Measurements from ENCODE around the gene CACFD1.

DNA sequence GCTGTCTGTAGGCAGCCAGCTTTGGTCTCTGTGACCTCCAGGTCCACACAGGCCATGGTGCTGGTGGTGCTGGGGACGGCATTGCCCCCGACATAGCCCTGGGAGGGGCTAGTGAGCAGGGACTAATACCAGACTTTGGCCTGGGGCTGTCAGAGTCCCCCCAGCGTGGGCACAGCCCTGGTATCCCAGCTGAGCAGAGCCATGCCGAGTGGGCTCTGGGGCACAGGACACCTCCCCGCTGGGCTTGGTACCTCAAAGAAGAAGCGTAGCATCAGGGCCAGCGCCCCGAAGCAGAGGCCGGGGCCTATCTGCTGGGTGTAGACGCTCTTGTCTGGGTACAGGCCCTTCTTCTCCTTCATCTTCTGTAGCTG is 55.4 kb downstream of the CACFD1 start:
- TF ChIP-seq POLR2AphosphoS5 (IDR thresholded peaks at IDR 0.05) (no peak), EP300 (IDR thresholded peaks at IDR 0.05) (no peak)
